OCI-LY1 (cell line): ENCODE data around the gene GPR37L1.

Source experiments
- H2AFZ ChIP-seq: fragments of 200-600 bp; sonication (generic), shearing (Covaris generic); 2 replicates; pipeline ENCODE4 v1.6.0; 2014; ENCODE audit warnings: antibody characterized with exemption, mild to moderate bottlenecking, low read length
- H3F3A ChIP-seq: fragments of 200-600 bp; sonication (generic), shearing (Covaris generic); 2 replicates; pipeline ENCODE4 v1.6.0; 2014; ENCODE audit warnings: mild to moderate bottlenecking, antibody characterized with exemption, low read length, moderate library complexity; ENCODE audit not compliant: insufficient read depth
- H3K27ac ChIP-seq: fragments of 200-600 bp; sonication (generic); 2 replicates; pipeline ENCODE4 v1.5.1; 2014; ENCODE audit warnings: low read length, mixed run types, mild to moderate bottlenecking, low read depth; ENCODE audit not compliant: poor library complexity, severe bottlenecking
- H3K27me3 ChIP-seq: fragments of 200-600 bp; sonication (generic); 2 replicates; pipeline ENCODE4 v1.6.0; 2014; ENCODE audit warnings: antibody characterized with exemption, mild to moderate bottlenecking, low read length, moderate library complexity; ENCODE audit not compliant: insufficient read depth
- H3K36me3 ChIP-seq: fragments of 200-600 bp; sonication (generic); 2 replicates; pipeline ENCODE4 v1.6.1; 2014; ENCODE audit warnings: mild to moderate bottlenecking, antibody characterized with exemption, low read length, moderate library complexity, mixed read lengths; ENCODE audit not compliant: insufficient read depth
- H3K4me1 ChIP-seq: fragments of 200-600 bp; sonication (generic); 2 replicates; pipeline ENCODE4 v1.5.1; 2014; ENCODE audit warnings: mild to moderate bottlenecking, low read length, moderate library complexity; ENCODE audit not compliant: insufficient read depth, severe bottlenecking
- H3K4me2 ChIP-seq: fragments of 200-600 bp; sonication (generic), shearing (Covaris generic); 2 replicates; pipeline ENCODE4 v1.6.1; 2014; ENCODE audit warnings: low read length
- H3K4me3 ChIP-seq: fragments of 200-600 bp; sonication (generic); 2 replicates; pipeline ENCODE4 v1.5.1; 2014; ENCODE audit warnings: low read length, low read depth, mild to moderate bottlenecking, mixed read lengths; ENCODE audit not compliant: poor library complexity, severe bottlenecking
- H3K79me2 ChIP-seq: fragments of 200-600 bp; shearing (Covaris generic); 2 replicates; pipeline ENCODE4 v1.6.1; 2016; ENCODE audit warnings: mixed run types, low read length, mixed read lengths; ENCODE audit not compliant: insufficient read depth
- H3K9ac ChIP-seq: fragments of 200-600 bp; sonication (generic), shearing (Covaris generic); 2 replicates; pipeline ENCODE4 v1.6.1; 2014; ENCODE audit warnings: mild to moderate bottlenecking, low read length, mixed read lengths
- H3K9me2 ChIP-seq: fragments of 200-600 bp; sonication (generic), shearing (Covaris generic); 2 replicates; pipeline ENCODE4 v1.6.1; 2014; ENCODE audit warnings: low read depth, mild to moderate bottlenecking, low read length, mixed read lengths
- H3K9me3 ChIP-seq: fragments of 200-600 bp; shearing (Covaris generic); 2 replicates; pipeline ENCODE4 v1.6.1; 2014; ENCODE audit warnings: low read length, mixed read lengths
- H4K20me1 ChIP-seq: fragments of 200-600 bp; sonication (generic), shearing (Covaris generic); 2 replicates; pipeline ENCODE4 v1.6.0; 2016; ENCODE audit warnings: mild to moderate bottlenecking, low read length; ENCODE audit not compliant: insufficient read depth
- EZH2 ChIP-seq: fragments of 200-600 bp; sonication (generic), shearing (Covaris generic); IDR thresholded peaks from 2 replicates; pipeline ENCODE4 v1.8.0; 2017; ENCODE audit warnings: borderline replicate concordance, mixed run types, mild to moderate bottlenecking, antibody characterized with exemption, low read length, moderate library complexity, mixed read lengths
- TF ChIP-seq, protein P1 (sequence below): fragments of 200-600 bp; sonication (generic), shearing (Covaris generic); IDR thresholded peaks from 2 replicates; pipeline ENCODE4 v1.5.1; 2017; ENCODE audit warnings: mild to moderate bottlenecking, antibody characterized with exemption, low read length, moderate library complexity, mixed read lengths

GPR37L1 gene

GRCh38 chr1:202112859-202113689, 9.6 kb upstream of the GPR37L1 start:
- H3K4me1 ChIP-seq, result peaks cover 9% of the 10 kb centered on the region
- H3K27me3 ChIP-seq, result no peaks in the 10 kb centered on the region
- H3F3A ChIP-seq, result no peaks in the 10 kb centered on the region
- H2AFZ ChIP-seq, result no peak overlapping the region
- TF ChIP-seq, protein P1, sequence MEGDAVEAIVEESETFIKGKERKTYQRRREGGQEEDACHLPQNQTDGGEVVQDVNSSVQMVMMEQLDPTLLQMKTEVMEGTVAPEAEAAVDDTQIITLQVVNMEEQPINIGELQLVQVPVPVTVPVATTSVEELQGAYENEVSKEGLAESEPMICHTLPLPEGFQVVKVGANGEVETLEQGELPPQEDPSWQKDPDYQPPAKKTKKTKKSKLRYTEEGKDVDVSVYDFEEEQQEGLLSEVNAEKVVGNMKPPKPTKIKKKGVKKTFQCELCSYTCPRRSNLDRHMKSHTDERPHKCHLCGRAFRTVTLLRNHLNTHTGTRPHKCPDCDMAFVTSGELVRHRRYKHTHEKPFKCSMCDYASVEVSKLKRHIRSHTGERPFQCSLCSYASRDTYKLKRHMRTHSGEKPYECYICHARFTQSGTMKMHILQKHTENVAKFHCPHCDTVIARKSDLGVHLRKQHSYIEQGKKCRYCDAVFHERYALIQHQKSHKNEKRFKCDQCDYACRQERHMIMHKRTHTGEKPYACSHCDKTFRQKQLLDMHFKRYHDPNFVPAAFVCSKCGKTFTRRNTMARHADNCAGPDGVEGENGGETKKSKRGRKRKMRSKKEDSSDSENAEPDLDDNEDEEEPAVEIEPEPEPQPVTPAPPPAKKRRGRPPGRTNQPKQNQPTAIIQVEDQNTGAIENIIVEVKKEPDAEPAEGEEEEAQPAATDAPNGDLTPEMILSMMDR, result no peak
- no peak for TF ChIP-seq EZH2
- no peak overlapping the region for H3K9ac ChIP-seq
- H3K4me2 ChIP-seq, result no peak overlapping the region
- H3K79me2 ChIP-seq, result no peaks in the 10 kb centered on the region
- H3K4me3 ChIP-seq, result no peak overlapping the region
- no peak overlapping the region for H3K27ac ChIP-seq
- H3K9me2 ChIP-seq, result no peaks in the 10 kb centered on the region
- H4K20me1 ChIP-seq, result no peaks in the 10 kb centered on the region
- no peaks in the 10 kb centered on the region for H3K9me3 ChIP-seq
- no peaks in the 10 kb centered on the region for H3K36me3 ChIP-seq

DNA sequence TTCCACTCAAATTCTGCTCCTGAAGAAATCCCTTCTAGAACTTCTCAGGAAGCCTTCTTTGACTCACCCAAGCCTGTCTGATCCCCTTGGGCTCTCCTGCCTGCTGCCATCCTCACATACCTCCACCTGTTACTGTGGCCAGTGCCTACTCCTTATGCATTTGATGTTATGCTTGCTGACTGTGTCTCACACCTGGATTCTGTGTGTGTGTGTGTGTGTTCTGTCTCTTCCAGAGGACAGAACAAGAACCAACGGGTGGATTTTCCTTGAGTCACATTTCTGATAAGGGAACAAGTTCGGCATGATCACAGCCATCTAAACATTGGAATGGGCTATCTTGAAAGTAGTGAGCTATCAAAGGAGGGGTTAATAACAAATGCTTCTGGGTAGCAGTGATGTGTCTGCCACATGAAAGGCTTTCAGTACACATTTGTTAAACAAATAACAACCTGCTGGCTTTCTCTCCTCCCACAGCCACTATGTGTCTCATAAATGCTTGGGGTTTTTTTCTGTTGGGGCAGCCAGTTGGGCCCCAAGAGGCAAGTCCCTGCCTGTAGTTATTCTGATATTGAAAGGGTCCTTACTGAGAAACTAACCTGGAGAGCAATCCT, 8.9 kb upstream of the GPR37L1 start:
- Histone ChIP-seq H3K4me1 (peaks cover 9% of the 10 kb centered on the region), H2AFZ (no peak overlapping the region), H3K9me2 (no peaks in the 10 kb centered on the region), H3K36me3 (no peaks in the 10 kb centered on the region), H3K27ac (no peak overlapping the region), H3K4me3 (no peak overlapping the region), H3K9ac (no peak overlapping the region), H3F3A (no peaks in the 10 kb centered on the region), H3K27me3 (no peaks in the 10 kb centered on the region), H4K20me1 (no peaks in the 10 kb centered on the region), H3K4me2 (no peak overlapping the region), H3K79me2 (no peaks in the 10 kb centered on the region), H3K9me3 (no peaks in the 10 kb centered on the region)
- TF ChIP-seq, protein P1, result no peak
- TF ChIP-seq EZH2, result no peak

- Histone ChIP-seq H3K4me3 (no peak overlapping the region), H3K9ac (no peak overlapping the region), H3K36me3 (no peaks in the 10 kb centered on the region), H4K20me1 (no peaks in the 10 kb centered on the region), H3K9me2 (no peaks in the 10 kb centered on the region), H3K27ac (no peak overlapping the region), H3K4me2 (no peak overlapping the region), H3K4me1 (peaks cover 9% of the 10 kb centered on the region), H3K27me3 (no peaks in the 10 kb centered on the region), H3K79me2 (no peaks in the 10 kb centered on the region), H3K9me3 (no peaks in the 10 kb centered on the region), H3F3A (no peaks in the 10 kb centered on the region), H2AFZ (no peak overlapping the region)
- no peak for TF ChIP-seq EZH2
- TF ChIP-seq, protein P1, result no peak
Observed at GRCh38 chr1:202116287-202116686, 6.4 kb upstream of the GPR37L1 start.
